ENCODE results near the gene WWOX. TPM values are rescaled to one million over a fixed set of nuclear protein-coding genes. Genes with fewer than 3 reads are reported as not detected.

The WWOX gene
- total and polyA plus RNA-seq, 2 donors (not counting 3 experiments of a cell fraction or from before 2014, with no cell fraction given) = 6.2 to 12.5 TPM

- H4K20me1 ChIP-seq (replicated peaks; ENCODE audit: control insufficient read depth, extremely low read depth, insufficient read depth, low read length) = no peaks in the 10 kb centered on the region
- no peaks in the 10 kb centered on the region for H3K4me1 ChIP-seq (ENCODE audit: control insufficient read depth, extremely low read depth, insufficient read depth, low read length)
- no peaks in the 10 kb centered on the region for H3K9me1 ChIP-seq (replicated peaks; ENCODE audit: control insufficient read depth, extremely low read depth, insufficient read depth, low read length)
- H3K9ac ChIP-seq (replicated peaks; ENCODE audit: extremely low read depth, insufficient read depth, low read length) = no peak overlapping the region
- H2AFZ ChIP-seq (ENCODE audit: low read depth, low read length) = no peak overlapping the region
- POLR2A ChIA-PET = no interaction called here
- intact Hi-C loops (cut with micrococcal nuclease) (no loop called here), dilution Hi-C loops (cut with MboI; ENCODE audit: extremely low pct_ligation_motif_present, low sequenced_read_pairs) (no loop called here)
- DNase-seq (ENCODE audit: low read depth, low spot score) = no peak
- H3K27me3 ChIP-seq (ENCODE audit: control insufficient read depth in 2 of 2, insufficient read depth in 2 of 2, low read length in 2 of 2) = no peaks in the 10 kb centered on the region
- H3K9me3 ChIP-seq (replicated peaks; ENCODE audit: control insufficient read depth, insufficient read depth, low read length) = no peaks in the 10 kb centered on the region
- no peaks in the 10 kb centered on the region for H3K79me2 ChIP-seq (ENCODE audit: control insufficient read depth, insufficient read depth, low read length)
- TF ChIP-seq JUN (IDR thresholded peaks at IDR 0.05; ENCODE audit: borderline replicate concordance, insufficient read depth, insufficient read length, low read depth) = no peak
- TF ChIP-seq GATA2 (IDR thresholded peaks at IDR 0.05; ENCODE audit: insufficient read depth, insufficient read length, low read depth, low read length) = no peak
- H3K36me3 ChIP-seq (ENCODE audit: control insufficient read depth in 2 of 2, extremely low read depth in 1 of 2, insufficient read depth in 2 of 2, low read length in 2 of 2) = no peaks in the 10 kb centered on the region
- H3K27ac ChIP-seq (ENCODE audit: insufficient read depth, low read depth, low read length) = no peak overlapping the region
- CTCF ChIA-PET = no interaction called here
- H3K4me3 ChIP-seq (replicated peaks in 1 of 3; ENCODE audit: insufficient read depth in 1 of 3, low read depth in 1 of 3, low read length in 3 of 3) = no peak overlapping the region
- no peak for FAIRE-seq
- BruUV-seq (replicated peaks) = no TSS peak
- H3K4me2 ChIP-seq (ENCODE audit: insufficient read depth, low read length) = no peak overlapping the region
These were observed 497.6 kb downstream of the WWOX start for GRCh38 chr16:78596996-78597422.

GRCh38 chr16:78597809-78598570, 498.5 kb downstream of the WWOX start:
- no TSS peak for BruUV-seq (replicated peaks)
- Histone ChIP-seq H3K4me3 (replicated peaks in 1 of 3; ENCODE audit: insufficient read depth in 1 of 3, low read depth in 1 of 3, low read length in 3 of 3) (no peak overlapping the region), H3K36me3 (ENCODE audit: control insufficient read depth in 2 of 2, extremely low read depth in 1 of 2, insufficient read depth in 2 of 2, low read length in 2 of 2) (no peaks in the 10 kb centered on the region), H4K20me1 (replicated peaks; ENCODE audit: control insufficient read depth, extremely low read depth, insufficient read depth, low read length) (no peaks in the 10 kb centered on the region), H3K4me1 (ENCODE audit: control insufficient read depth, extremely low read depth, insufficient read depth, low read length) (no peaks in the 10 kb centered on the region), H3K9me1 (replicated peaks; ENCODE audit: control insufficient read depth, extremely low read depth, insufficient read depth, low read length) (no peaks in the 10 kb centered on the region), H3K9ac (replicated peaks; ENCODE audit: extremely low read depth, insufficient read depth, low read length) (no peak overlapping the region), H3K27ac (ENCODE audit: insufficient read depth, low read depth, low read length) (no peak overlapping the region), H2AFZ (ENCODE audit: low read depth, low read length) (no peak overlapping the region), H3K4me2 (ENCODE audit: insufficient read depth, low read length) (no peak overlapping the region), H3K27me3 (ENCODE audit: control insufficient read depth in 2 of 2, insufficient read depth in 2 of 2, low read length in 2 of 2) (no peaks in the 10 kb centered on the region), H3K9me3 (replicated peaks; ENCODE audit: control insufficient read depth, insufficient read depth, low read length) (no peaks in the 10 kb centered on the region), H3K79me2 (ENCODE audit: control insufficient read depth, insufficient read depth, low read length) (no peaks in the 10 kb centered on the region)
- ChIA-PET CTCF (no interaction called here), POLR2A (no interaction called here)
- TF ChIP-seq POLR2A (IDR thresholded peaks at IDR 0.05; ENCODE audit: low read depth, low read length) (no peak), POLR2AphosphoS5 (IDR thresholded peaks at IDR 0.05; ENCODE audit: insufficient read depth, low read depth, low read length) (no peak), EZH2 (IDR thresholded peaks at IDR 0.05; ENCODE audit: borderline replicate concordance, low read depth, low read length, severe bottlenecking) (no peak), JUN (IDR thresholded peaks at IDR 0.05; ENCODE audit: borderline replicate concordance, insufficient read depth, insufficient read length, low read depth) (no peak), GATA2 (IDR thresholded peaks at IDR 0.05; ENCODE audit: insufficient read depth, insufficient read length, low read depth, low read length) (no peak), FOS (IDR thresholded peaks at IDR 0.05; ENCODE audit: borderline replicate concordance, insufficient read depth, low read length) (no peak), MYC (IDR thresholded peaks at IDR 0.05; ENCODE audit: low read depth, low read length) (no peak)
- TF ChIP-seq, protein P1, sequence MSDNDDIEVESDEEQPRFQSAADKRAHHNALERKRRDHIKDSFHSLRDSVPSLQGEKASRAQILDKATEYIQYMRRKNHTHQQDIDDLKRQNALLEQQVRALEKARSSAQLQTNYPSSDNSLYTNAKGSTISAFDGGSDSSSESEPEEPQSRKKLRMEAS (IDR thresholded peaks at IDR 0.05; ENCODE audit: insufficient read depth, insufficient read length) = no peak
- TF ChIP-seq, protein P2, sequence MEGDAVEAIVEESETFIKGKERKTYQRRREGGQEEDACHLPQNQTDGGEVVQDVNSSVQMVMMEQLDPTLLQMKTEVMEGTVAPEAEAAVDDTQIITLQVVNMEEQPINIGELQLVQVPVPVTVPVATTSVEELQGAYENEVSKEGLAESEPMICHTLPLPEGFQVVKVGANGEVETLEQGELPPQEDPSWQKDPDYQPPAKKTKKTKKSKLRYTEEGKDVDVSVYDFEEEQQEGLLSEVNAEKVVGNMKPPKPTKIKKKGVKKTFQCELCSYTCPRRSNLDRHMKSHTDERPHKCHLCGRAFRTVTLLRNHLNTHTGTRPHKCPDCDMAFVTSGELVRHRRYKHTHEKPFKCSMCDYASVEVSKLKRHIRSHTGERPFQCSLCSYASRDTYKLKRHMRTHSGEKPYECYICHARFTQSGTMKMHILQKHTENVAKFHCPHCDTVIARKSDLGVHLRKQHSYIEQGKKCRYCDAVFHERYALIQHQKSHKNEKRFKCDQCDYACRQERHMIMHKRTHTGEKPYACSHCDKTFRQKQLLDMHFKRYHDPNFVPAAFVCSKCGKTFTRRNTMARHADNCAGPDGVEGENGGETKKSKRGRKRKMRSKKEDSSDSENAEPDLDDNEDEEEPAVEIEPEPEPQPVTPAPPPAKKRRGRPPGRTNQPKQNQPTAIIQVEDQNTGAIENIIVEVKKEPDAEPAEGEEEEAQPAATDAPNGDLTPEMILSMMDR (IDR thresholded peaks at IDR 0.05; ENCODE audit: extremely low read depth in 1 of 2, insufficient read depth in 1 of 2, low read depth in 1 of 2, low read length in 2 of 2) = no peak
- no peak for DNase-seq (ENCODE audit: low read depth, low spot score)
- dilution Hi-C loops (cut with MboI; ENCODE audit: extremely low pct_ligation_motif_present, low sequenced_read_pairs) (no loop called here), intact Hi-C loops (cut with micrococcal nuclease) (no loop called here)
- FAIRE-seq = no peak
